Peyer's patch (tissue), 4 donors: Measurements from ENCODE around the gene BAZ2A.

Experiments
- CTCF ChIP-seq, 6 experiments: fragments of 450-650 bp in 4 of 6; fragments of 200-600 bp in 2 of 6; sonication (generic) in 1 of 6; IDR thresholded peaks; one replicate each; pipeline ENCODE4 v1.5.1; 2017 to 2019; ENCODE audit warnings: antibody characterized with exemption in 6 of 6, mild to moderate bottlenecking in 3 of 6, moderate library complexity in 1 of 6
- POLR2A ChIP-seq, 2 donors: fragments of 450-650 bp; IDR thresholded peaks; one replicate each; pipeline ENCODE4 v1.5.1; 2017; ENCODE audit warnings: antibody characterized with exemption in 2 of 2, mild to moderate bottlenecking in 2 of 2, moderate library complexity in 2 of 2

GRCh38 chr12:56596815-56597214 is 33.3 kb downstream of the BAZ2A start:
- no peak for TF ChIP-seq CTCF (IDR thresholded peaks at IDR 0.05)
- TF ChIP-seq POLR2A (IDR thresholded peaks at IDR 0.05): no peak
